ENCODE data around the gene C4B.
"Not testable (repeated sequence)": the region's sequence is repeated elsewhere in the genome, so short reads cannot be mapped to it uniquely, and the experiment has no call there.

Gene C4B

GRCh38 chr6:32037598-32038524 is 23.3 kb downstream of the C4B start, which contains the start of gene CYP21A2:
Gene CYP21A2, plus strand, starts transcription at chr6:32038415. Its CDS starts 8 bp downstream, at chr6:32038423.
- not testable (repeated sequence) for DNase-seq

- DNase-seq: not testable (repeated sequence)
These were observed 24.3 kb downstream of the C4B start for GRCh38 chr6:32038878-32039277.

- DNase-seq: not testable (repeated sequence)
These were observed 25.0 kb downstream of the C4B start for GRCh38 chr6:32039321-32040274.

DNA sequence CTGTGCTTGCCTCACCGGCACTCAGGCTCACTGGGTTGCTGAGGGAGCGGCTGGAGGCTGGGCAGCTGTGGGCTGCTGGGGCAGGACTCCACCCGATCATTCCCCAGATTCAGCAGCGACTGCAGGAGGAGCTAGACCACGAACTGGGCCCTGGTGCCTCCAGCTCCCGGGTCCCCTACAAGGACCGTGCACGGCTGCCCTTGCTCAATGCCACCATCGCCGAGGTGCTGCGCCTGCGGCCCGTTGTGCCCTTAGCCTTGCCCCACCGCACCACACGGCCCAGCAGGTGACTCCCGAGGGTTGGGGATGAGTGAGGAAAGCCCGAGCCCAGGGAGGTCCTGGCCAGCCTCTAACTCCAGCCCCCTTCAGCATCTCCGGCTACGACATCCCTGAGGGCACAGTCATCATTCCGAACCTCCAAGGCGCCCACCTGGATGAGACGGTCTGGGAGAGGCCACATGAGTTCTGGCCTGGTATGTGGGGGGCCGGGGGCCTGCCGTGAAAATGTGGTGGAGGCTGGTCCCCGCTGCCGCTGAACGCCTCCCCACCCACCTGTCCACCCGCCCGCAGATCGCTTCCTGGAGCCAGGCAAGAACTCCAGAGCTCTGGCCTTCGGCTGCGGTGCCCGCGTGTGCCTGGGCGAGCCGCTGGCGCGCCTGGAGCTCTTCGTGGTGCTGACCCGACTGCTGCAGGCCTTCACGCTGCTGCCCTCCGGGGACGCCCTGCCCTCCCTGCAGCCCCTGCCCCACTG is 25.9 kb downstream of the C4B start:
- DNase-seq: not testable (repeated sequence)

GRCh38 chr6:32041050-32041321 is 26.4 kb downstream of the C4B start:
- DNase-seq: not testable (repeated sequence)

DNA sequence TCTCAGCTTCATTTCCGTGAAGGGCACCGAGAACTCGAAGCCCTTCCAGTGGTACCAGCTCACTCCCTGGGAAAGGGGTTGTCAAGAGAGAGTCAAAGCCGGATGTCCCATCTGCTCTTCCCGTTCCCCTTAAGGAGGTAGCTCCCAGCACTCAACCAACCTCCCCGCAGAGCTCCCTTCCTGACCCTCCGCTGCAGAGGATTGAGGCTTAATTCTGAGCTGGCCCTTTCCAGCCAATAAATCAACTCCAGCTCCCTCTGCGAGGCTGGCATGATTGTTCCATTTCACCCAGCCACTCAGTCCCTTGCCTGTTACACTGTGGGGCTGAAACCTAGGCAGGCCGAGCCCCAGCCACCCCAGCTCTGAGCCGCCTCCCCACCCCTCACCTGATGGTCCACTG is 26.8 kb downstream of the C4B start:
- DNase-seq: not testable (repeated sequence)

DNA sequence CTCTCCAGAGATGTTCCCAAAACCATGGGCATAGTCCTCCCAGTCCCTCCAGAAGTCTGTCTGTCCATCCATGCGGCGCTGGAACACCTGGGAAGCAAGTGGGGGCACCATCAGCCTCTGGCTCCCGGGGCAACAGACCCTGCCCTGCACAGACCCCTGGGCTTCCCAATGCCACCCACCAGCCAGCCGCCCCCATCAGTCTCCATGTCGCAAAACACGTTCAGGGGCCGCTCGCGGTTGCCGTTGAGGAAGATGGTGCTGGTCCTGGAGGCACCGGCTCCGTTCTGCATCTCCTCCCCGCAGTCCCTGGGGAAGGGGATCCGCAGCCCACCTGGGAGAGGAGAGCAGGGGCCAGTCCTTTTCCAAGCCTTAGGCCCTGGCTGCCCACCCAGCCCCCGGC is 27.7 kb downstream of the C4B start:
- DNase-seq: not testable (repeated sequence)

GRCh38 chr6:32043589-32044380 is 29.2 kb downstream of the C4B start:
- not testable (repeated sequence) for DNase-seq

DNA sequence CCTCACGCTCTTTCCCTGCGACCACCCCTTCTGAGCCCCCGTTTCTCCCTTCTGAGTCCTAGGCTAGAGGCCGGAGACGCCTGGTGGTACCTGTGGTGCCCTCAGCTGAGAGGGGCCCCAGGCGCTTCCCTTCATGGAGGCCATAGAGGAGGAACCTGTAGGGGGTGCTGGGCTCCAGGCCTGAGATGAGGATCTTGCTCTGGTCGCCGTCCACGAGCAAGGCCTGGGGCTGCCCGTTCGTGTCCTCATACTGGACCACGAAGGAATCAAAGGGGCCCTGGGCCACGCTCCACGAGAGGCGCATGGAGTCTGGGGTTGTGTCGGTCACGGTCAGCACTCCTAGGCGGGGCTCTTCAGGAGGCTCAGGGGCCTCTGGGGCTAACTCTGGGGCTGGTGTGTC is 30.3 kb downstream of the C4B start:
- not testable (repeated sequence) for DNase-seq

DNA sequence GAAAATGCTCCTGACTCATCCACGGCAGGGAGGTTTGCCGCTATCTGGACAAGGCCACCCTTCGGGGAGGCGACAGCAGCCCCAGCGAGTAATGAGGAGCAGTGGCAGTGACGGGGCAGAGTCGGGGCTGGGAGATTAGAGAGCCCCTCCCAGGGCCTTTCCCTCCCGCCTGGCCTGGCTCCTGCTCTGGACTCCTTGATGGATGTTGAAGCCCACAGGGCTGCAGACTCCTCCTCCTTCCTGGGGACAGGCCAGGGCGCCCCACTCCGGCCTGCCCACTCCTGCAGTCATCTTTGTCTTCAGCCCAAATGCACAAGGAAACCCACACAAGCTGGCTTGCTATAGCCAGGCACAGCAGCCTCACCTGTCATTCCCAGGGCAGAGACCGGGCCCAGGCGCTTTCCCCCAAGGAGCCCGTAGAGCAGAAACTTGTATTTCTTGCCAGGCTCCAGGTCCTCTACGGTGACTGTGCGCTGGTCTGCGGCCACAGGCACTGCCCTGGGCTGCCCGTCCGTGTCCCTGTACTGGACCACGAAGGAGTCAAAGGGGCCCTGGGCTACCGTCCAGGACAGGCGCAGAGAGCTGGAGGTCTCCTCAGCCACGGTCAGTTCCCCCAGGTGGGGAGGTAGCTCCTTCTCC is 31.3 kb downstream of the C4B start:
- DNase-seq: no peak

- DNase-seq: no peak
These were observed 32.0 kb downstream of the C4B start for GRCh38 chr6:32046450-32047083.

DNA sequence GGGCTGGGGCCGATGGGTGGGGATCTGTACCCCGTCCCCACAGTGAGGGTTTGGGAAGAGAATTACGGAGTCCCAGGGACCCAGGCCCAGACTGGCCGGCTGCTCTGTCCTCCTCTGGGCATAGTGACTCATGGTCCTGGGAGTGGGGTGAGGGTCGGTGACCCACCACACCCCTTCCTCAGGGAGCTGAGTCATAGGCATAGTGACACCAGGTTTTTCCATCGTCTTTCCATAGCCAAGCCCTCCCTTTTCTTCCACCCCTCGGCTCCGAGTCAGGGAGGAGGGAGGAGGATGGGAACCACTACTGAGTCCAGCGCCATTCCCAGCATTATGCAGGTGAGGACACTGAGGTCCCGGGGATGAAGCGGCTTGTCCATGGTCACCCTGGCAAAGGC is 32.5 kb downstream of the C4B start:
- DNase-seq: no peak

- no peak for DNase-seq
These were observed 32.9 kb downstream of the C4B start for GRCh38 chr6:32047539-32047854.

- peak; percentile 71 for DNase-seq
These were observed 33.5 kb downstream of the C4B start for GRCh38 chr6:32047855-32048766.

DNA sequence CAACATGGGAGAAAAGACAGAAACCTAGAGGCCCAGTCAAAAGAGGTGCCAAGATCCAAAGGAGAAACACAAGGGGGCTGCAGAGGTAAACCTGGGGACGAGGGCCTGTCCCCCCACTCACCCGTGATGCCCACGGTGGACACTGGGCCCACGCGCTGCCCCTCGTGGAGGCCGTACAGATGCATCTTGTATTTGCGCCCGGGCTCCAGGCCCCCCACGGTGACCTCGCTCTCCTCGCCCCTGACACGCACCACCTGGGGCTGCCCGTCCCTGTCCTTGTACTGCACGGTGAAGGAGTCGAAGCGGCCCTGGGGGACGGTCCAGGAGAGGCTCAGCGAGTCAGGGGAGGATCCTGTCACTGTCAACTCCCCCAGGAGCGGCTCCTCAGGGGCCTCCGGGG is 34.6 kb downstream of the C4B start:
- not testable (repeated sequence) for DNase-seq

DNA sequence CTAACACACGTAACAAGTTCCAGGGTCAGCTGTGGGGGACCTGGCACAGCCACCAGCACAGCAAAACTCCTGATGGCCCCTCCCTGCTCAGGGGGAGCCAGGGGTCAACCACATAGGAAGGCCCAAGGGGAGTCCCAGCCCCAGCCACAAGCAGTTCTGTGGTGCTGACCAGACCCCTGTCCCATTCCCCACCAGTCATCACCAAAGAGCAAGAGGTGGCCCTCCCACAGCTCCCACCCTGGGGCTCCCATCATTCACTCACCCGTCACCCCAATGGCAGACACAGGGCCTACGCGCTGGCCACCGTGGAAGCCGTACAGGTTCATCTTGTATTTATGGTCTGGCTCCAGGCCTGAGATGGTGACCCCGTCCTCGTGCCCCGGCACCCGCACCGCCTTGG is 35.1 kb downstream of the C4B start:
- not testable (repeated sequence) for DNase-seq

- no peak for DNase-seq
These were observed 36.0 kb downstream of the C4B start for GRCh38 chr6:32050562-32050961.

GRCh38 chr6:32052626-32053025 is 38.0 kb downstream of the C4B start:
- DNase-seq: not testable (repeated sequence)

GRCh38 chr6:32053314-32053713 is 38.7 kb downstream of the C4B start:
- not testable (repeated sequence) for DNase-seq

GRCh38 chr6:32055756-32056155 is 41.2 kb downstream of the C4B start:
- DNase-seq: not testable (repeated sequence)
